A549 (cell line): ENCODE results near the gene MSN. TPM values are rescaled to one million over a fixed set of nuclear protein-coding genes. Genes with fewer than 3 reads are reported as not detected.

Source experiments
- ATAC-seq, 2 experiments: fragments of 200-7000 bp in 1 of 2; fragments of >200 bp in 1 of 2; cut with Nextera tagmentation in 1 of 2; cut with Tn5 transposase in 1 of 2; 3 replicates each; pipeline versions ENCODE4 v1.8.0 to v1.9.1; 2018 to 2020; ENCODE audit warnings: mild to moderate bottlenecking in 1 of 2, moderate library complexity in 1 of 2
- CTCF ChIA-PET: fragments of 300-600 bp; sonication (Branson Sonifier 250); formaldehyde crosslinking; extraction: SDS; loops from one replicate; lab custom pipeline; 2021; ENCODE audit warnings: antibody characterized with exemption, inconsistent platforms; lab: Yijun Ruan, JAX
- POLR2A ChIA-PET: fragments of 350-600 bp; formaldehyde crosslinking; extraction: SDS; loops from one replicate; lab custom pipeline; 2021; ENCODE audit warnings: antibody characterized with exemption, inconsistent platforms; lab: Yijun Ruan, JAX
- DNase-seq, 2 experiments: peaks; one replicate each; pipeline versions ENCODE4 v3.0.0 to v3.0.0-alpha.2; 2011 to 2016; ENCODE audit warnings: low read depth in 1 of 2, low spot score in 1 of 2
- FAIRE-seq: peaks from 2 replicates; lab custom pipeline; 2011; peaks lifted over from hg19 to GRCh38; lab: Jason Lieb, UNC
- H3K27ac ChIP-seq, 2 experiments: fragments of >200 bp; sonication (Bioruptor Twin); formaldehyde crosslinking; 3 replicates each; pipeline ENCODE4 v1.5.1; 2016 to 2017
- H3K4me1 ChIP-seq: fragments of >200 bp; sonication (Bioruptor Twin); formaldehyde crosslinking; 3 replicates; pipeline ENCODE4 v1.6.1; 2016
- H3K4me2 ChIP-seq: fragments of >200 bp; sonication (Bioruptor Twin); formaldehyde crosslinking; 3 replicates; pipeline ENCODE4 v1.6.1; 2016
- H3K4me3 ChIP-seq: fragments of >200 bp; sonication (Bioruptor Twin); formaldehyde crosslinking; 3 replicates; pipeline ENCODE4 v1.5.1; 2016
- H3K9me3 ChIP-seq: fragments of >200 bp; sonication (Bioruptor Twin); formaldehyde crosslinking; 3 replicates; pipeline ENCODE4 v1.6.1; 2016
- BHLHE40 ChIP-seq: IDR thresholded peaks from 2 replicates; pipeline ENCODE4 v1.6.1; 2012; ENCODE audit warnings: low read depth, low read length, inconsistent platforms
- CBX2 ChIP-seq: fragments of 200-600 bp; sonication (generic); IDR thresholded peaks from 2 replicates; pipeline ENCODE4 v1.6.1; 2016; ENCODE audit warnings: low read depth, mild to moderate bottlenecking, borderline replicate concordance
- CBX8 ChIP-seq: fragments of 200-600 bp; sonication (generic); IDR thresholded peaks from 2 replicates; pipeline ENCODE4 v1.6.1; 2016
- CEBPB ChIP-seq, 2 experiments: fragments of >200 bp in 1 of 2; sonication (Bioruptor Twin) in 1 of 2; formaldehyde crosslinking in 1 of 2; IDR thresholded peaks; 2 replicates each; pipeline ENCODE4 v1.6.1; 2012 to 2016
- EP300 ChIP-seq, 2 experiments: fragments of >200 bp; sonication (Bioruptor Twin); formaldehyde crosslinking; IDR thresholded peaks; 2 replicates in 1 of 2; 3 replicates in 1 of 2; pipeline ENCODE4 v1.6.1; 2016 to 2017
- FOSL2 ChIP-seq, 2 experiments: fragments of 450-650 bp in 1 of 2; fragments of >200 bp in 1 of 2; sonication (Bioruptor Twin) in 1 of 2; formaldehyde crosslinking; IDR thresholded peaks; 2 replicates each; pipeline versions ENCODE4 v1.5.0 to v1.6.1; 2016 to 2020; ENCODE audit warnings: mild to moderate bottlenecking in 1 of 2, moderate library complexity in 1 of 2
- HOXB13 ChIP-seq: fragments of 250-450 bp; sonication (Bioruptor Pico); IDR thresholded peaks from 2 replicates; pipeline ENCODE4 v1.5.0; 2020; ENCODE audit warnings: low read depth, mild to moderate bottlenecking, moderate library complexity
- JUNB ChIP-seq: fragments of >200 bp; sonication (Bioruptor Twin); formaldehyde crosslinking; IDR thresholded peaks from 2 replicates; pipeline ENCODE4 v1.6.1; 2016
- KDM1A ChIP-seq: fragments of 200-600 bp; sonication (generic); IDR thresholded peaks from 2 replicates; pipeline ENCODE4 v1.6.1; 2016; ENCODE audit warnings: low read depth, mild to moderate bottlenecking
- MYC ChIP-seq: IDR thresholded peaks from 2 replicates; pipeline ENCODE4 v1.6.1; 2012; ENCODE audit warnings: mild to moderate bottlenecking, inconsistent platforms, low read length, improper control_type of control experiment, borderline replicate concordance
- NR3C1 ChIP-seq: fragments of >200 bp; sonication (Bioruptor Twin); formaldehyde crosslinking; IDR thresholded peaks from 3 replicates; pipeline ENCODE4 v1.6.1; 2017
- POLR2A ChIP-seq: IDR thresholded peaks from 2 replicates; pipeline ENCODE4 v1.6.1; 2012; ENCODE audit warnings: mild to moderate bottlenecking, low read length
- ZSCAN20 ChIP-seq: fragments of 250-450 bp; sonication (Bioruptor Pico); IDR thresholded peaks from 2 replicates; pipeline ENCODE4 v1.8.0; 2022; ENCODE audit warnings: mild to moderate bottlenecking, moderate library complexity
- WGBS: methylation state at CpG from one replicate; pipeline ENCODE4 v1.1.6; 2017; ENCODE audit errors: missing lambda C conversion rate; 5-methylcytosine and 5-hydroxymethylcytosine counted together
- polyA plus RNA-seq, 4 experiments: library from polyadenylated mRNA; depleted of rRNA in 3 of 4; stranded (reverse); fragments of >200 nt; fragmentation: RNase III in 1 of 4; extraction: RNeasy Plus Mini Kit Qiagen cat#74134 plus additional on column Dnase treatment in 1 of 4; gene quantifications; 2 replicates in 3 of 4; 3 replicates in 1 of 4; pipeline ENCODE4 v1.2.3, GENCODE V29; 2011 to 2017
- TF ChIP-seq, protein P1 (sequence below): fragments of 250-450 bp; sonication (Bioruptor Pico); IDR thresholded peaks from 2 replicates; pipeline ENCODE4 v1.5.0; 2020; ENCODE audit warnings: low read depth, mild to moderate bottlenecking, moderate library complexity

Gene MSN
- polyA plus RNA-seq, 2 of the 4 experiments (the other 2 are of a cell fraction), result 269 to 285 TPM

GRCh38 chrX:65697915-65698796 lies 30.7 kb downstream of the MSN start (continued):
- no peak for TF ChIP-seq CBX2
- TF ChIP-seq ZSCAN20, result no peak
- no peak for TF ChIP-seq KDM1A
- no peak for TF ChIP-seq CBX8
- no peak for TF ChIP-seq FOSL2 (IDR thresholded peaks at IDR 0.05)
- TF ChIP-seq FOSL2 (CRISPR knock-in tag; IDR thresholded peaks at IDR 0.05), result no peak
- TF ChIP-seq BHLHE40, result no peak
- no peak for TF ChIP-seq MYC
- no peak for TF ChIP-seq JUNB

DNA sequence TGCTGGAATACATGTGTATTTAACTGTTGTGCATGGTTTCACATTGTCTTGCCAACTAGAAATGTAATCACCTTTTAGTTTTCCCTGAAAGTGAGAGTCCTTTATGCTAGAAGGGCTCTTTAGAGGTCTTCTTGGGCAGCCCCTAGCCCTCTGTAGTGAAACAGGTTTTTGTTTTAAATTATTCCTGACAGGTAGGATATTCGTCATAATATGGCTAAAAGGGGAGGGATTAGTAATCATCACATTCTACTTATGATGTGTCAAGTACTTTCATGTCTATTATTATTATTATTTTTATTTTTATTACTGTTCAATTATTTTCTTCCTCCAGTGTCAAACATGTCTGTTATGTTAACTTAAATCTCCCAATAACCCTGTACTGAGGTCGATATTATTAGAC lies 35.5 kb downstream of the MSN start:
- WGBS, result 84% methylated on average over 2 of the region's 2 CpGs
- FAIRE-seq (no peak), ATAC-seq (no peak), DNase-seq (no peak)
- TF ChIP-seq CEBPB (IDR thresholded peaks at IDR 0.05) (no peak), NR3C1 (no peak), EP300 (IDR thresholded peaks at IDR 0.05) (no peak), POLR2A (no peak), HOXB13 (no peak), BHLHE40 (no peak)
- H3K9me3 ChIP-seq, result no peaks in the 10 kb centered on the region
- H3K4me3 ChIP-seq, result no peak overlapping the region
- POLR2A ChIA-PET, result no interaction called here
- peaks cover 55% of the 10 kb centered on the region for H3K4me1 ChIP-seq
- H3K4me2 ChIP-seq, result no peak overlapping the region
- CTCF ChIA-PET, result interaction anchor here (0.7 to 1.7 kb wide), 3 partner anchors 8 to 106 kb away, joined by 3 to 6 read pairs (median 5); no protein-coding TSS in a partner anchor
- H3K27ac ChIP-seq, result no peak overlapping the region

- ChIA-PET CTCF (interaction anchor here (0.5 to 2.0 kb wide), 3 partner anchors 19 to 100 kb away, joined by 3 to 10 read pairs (median 3); no protein-coding TSS in a partner anchor), POLR2A (no interaction called here)
- TF ChIP-seq POLR2A, result no peak
- H3K4me2 ChIP-seq, result peak overlapping the region; percentile 55
- no peaks in the 10 kb centered on the region for H3K9me3 ChIP-seq
- DNase-seq, result no peak
- ATAC-seq, result no peak
- WGBS, result 76% methylated on average over 5 of the region's 5 CpGs
- H3K4me1 ChIP-seq, result peaks cover 42% of the 10 kb centered on the region
- H3K4me3 ChIP-seq, result no peak overlapping the region
- FAIRE-seq, result no peak
- H3K27ac ChIP-seq, result peak overlapping the region; percentile 50 to 73; a peak in 5 of 6 replicates
Observed at GRCh38 chrX:65705439-65705838, 38.0 kb downstream of the MSN start.

GRCh38 chrX:65706041-65706828 lies 38.8 kb downstream of the MSN start:
- POLR2A ChIA-PET, result interaction anchor here (0.6 kb wide), 1 partner anchor 20 kb away, joined by 3 read pairs; no protein-coding TSS in a partner anchor

More at GRCh38 chrX:65706041-65706828, 38.8 kb downstream of the MSN start:
- peak overlapping the region; percentile 55 for H3K4me2 ChIP-seq
- peak; percentile 30 to 61 for DNase-seq
- WGBS, result 42% methylated on average over 5 of the region's 5 CpGs
- peak overlapping the region; percentile 50 to 73; a peak in 5 of 6 replicates for H3K27ac ChIP-seq
- H3K9me3 ChIP-seq, result no peaks in the 10 kb centered on the region
- FAIRE-seq, result peak; percentile 13
- H3K4me3 ChIP-seq, result no peak overlapping the region
- peaks cover 42% of the 10 kb centered on the region for H3K4me1 ChIP-seq
- ATAC-seq, result peak; percentile 74 to 82
- TF ChIP-seq, protein P1, sequence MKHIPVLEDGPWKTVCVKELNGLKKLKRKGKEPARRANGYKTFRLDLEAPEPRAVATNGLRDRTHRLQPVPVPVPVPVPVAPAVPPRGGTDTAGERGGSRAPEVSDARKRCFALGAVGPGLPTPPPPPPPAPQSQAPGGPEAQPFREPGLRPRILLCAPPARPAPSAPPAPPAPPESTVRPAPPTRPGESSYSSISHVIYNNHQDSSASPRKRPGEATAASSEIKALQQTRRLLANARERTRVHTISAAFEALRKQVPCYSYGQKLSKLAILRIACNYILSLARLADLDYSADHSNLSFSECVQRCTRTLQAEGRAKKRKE (CRISPR knock-in tag), result no peak
- TF ChIP-seq FOSL2 (IDR thresholded peaks at IDR 0.05) (0 out of 2 replicates have a peak, but pooled peaks have one; percentile 15), FOSL2 (CRISPR knock-in tag; IDR thresholded peaks at IDR 0.05) (no peak)
- CTCF ChIA-PET, result interaction anchor here (0.5 to 2.9 kb wide), 8 partner anchors 15 to 110 kb away, joined by 3 to 11 read pairs (median 3); no protein-coding TSS in a partner anchor
